Measurements from ENCODE around the gene GPC2.
"Not testable (repeated sequence)": the region's sequence is repeated elsewhere in the genome, so short reads cannot be mapped to it uniquely, and the experiment has no call there.

The GPC2 gene

DNA sequence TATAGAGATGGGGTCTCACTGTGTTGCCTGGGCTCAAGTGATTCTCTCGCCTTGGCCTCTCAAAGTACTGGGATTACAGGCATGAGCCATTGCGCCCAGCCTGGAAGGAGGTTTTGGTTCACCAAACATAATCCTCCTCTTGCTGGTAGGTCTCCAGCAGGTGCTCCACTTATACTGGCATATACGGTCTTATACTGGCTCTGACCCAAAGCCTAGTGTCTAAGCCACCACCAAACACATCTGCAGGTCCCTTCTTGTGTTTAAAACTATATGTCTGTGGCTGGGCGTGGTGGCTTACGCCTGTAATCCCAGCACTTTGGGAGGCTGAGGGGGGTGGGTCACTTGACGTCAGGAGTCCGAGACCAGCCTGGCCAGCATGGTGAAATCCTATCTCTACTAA, 45.1 kb downstream of the GPC2 start:
- no peaks in the 10 kb centered on the region for H3K9me3 ChIP-seq (ENCODE audit: control insufficient read depth, insufficient read depth, low read length)
- H3K4me1 ChIP-seq (ENCODE audit: insufficient read depth, low read length): 0 out of 2 replicates have a peak, but pooled peaks cover 7% of the 10 kb centered on the region
- H3K36me3 ChIP-seq (ENCODE audit: insufficient read depth, low read length): no peaks in the 10 kb centered on the region
- no peak overlapping the region for H3K9ac ChIP-seq (ENCODE audit: low read depth, low read length)

DNA sequence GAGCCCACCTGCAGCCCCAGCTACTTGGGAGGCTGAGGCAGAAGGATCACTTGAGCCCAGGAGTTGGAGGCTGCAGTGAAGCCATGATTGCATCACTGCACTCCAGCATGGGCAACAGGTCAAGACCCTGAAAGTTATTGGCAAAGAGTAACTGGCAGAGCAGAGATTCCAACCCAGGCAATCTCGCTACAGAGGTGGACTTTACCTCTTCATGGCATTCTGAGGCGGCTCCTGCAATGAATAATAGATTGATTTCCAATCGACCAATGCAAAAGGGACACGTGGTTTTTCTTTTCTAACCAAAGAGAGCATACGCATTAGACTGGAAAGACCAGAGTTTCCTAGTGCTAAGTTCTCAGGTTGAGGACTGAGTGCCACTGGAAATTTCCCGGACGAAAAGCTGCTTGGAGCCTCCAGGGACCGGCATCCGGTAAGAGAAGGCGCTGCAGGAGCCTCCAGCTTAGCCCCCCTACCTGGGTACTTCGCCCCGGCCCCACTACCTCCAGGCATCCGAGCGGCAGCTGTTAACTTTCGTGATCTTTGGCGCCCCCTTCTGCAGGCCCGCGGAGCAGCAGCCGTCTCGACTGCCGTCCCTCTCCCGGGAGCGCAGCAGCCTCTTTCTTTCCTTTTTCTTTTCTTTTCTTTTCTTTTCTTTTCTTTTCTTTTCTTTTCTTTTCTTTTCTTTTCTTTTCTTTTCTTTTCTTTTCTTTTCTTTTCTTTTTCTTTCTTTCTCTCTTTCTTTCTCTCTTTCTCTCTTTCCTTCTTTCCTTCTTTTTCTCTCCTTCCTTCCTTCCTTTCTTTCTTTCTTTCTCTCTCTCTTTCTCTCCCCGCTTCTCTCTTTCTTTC, 46.4 kb downstream of the GPC2 start:
- Histone ChIP-seq H3K36me3 (ENCODE audit: insufficient read depth, low read length) (no peaks in the 10 kb centered on the region), H3K4me1 (ENCODE audit: insufficient read depth, low read length) (0 out of 2 replicates have a peak, but pooled peaks cover 7% of the 10 kb centered on the region), H3K9me3 (ENCODE audit: control insufficient read depth, insufficient read depth, low read length) (no peaks in the 10 kb centered on the region), H3K9ac (ENCODE audit: low read depth, low read length) (peak overlapping the region; percentile 14; the same call in 1 of the 2 replicates)

DNA sequence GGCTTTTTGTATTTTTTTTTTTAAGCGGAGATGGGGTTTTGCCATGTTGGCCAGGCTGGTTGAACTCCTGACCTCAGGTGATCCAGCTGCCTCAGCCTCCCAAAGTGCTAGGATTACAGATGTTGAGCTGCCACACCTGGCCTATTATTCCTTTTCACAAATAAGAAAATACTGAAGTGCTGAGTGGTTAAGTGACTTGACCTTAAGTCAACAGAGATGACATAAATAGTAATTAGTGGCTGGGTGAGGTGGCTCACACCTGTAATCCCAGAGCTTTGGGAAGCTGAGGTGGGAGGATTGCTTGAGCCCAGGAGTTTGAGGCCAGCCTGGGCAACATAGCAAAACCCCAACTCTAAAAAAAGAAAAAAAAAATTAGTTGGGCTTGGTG, 47.0 kb downstream of the GPC2 start:
- not testable (repeated sequence) for H3K9ac ChIP-seq (ENCODE audit: low read depth, low read length); H3K4me1 ChIP-seq (ENCODE audit: insufficient read depth, low read length); H3K36me3 ChIP-seq (ENCODE audit: insufficient read depth, low read length); H3K9me3 ChIP-seq (ENCODE audit: control insufficient read depth, insufficient read depth, low read length)

- Histone ChIP-seq H3K36me3 (ENCODE audit: insufficient read depth, low read length) (no peaks in the 10 kb centered on the region), H3K9ac (ENCODE audit: low read depth, low read length) (no peak overlapping the region), H3K9me3 (ENCODE audit: control insufficient read depth, insufficient read depth, low read length) (no peaks in the 10 kb centered on the region), H3K4me1 (ENCODE audit: insufficient read depth, low read length) (0 out of 2 replicates have a peak, but pooled peaks cover 7% of the 10 kb centered on the region)
Measured at GRCh38 chr7:100128637-100128963, 48.6 kb downstream of the GPC2 start.

GRCh38 chr7:100127866-100128636, 49.1 kb downstream of the GPC2 start:
- Histone ChIP-seq H3K4me1 (ENCODE audit: insufficient read depth, low read length) (0 out of 2 replicates have a peak, but pooled peaks cover 7% of the 10 kb centered on the region), H3K9me3 (ENCODE audit: control insufficient read depth, insufficient read depth, low read length) (no peaks in the 10 kb centered on the region), H3K36me3 (ENCODE audit: insufficient read depth, low read length) (no peaks in the 10 kb centered on the region), H3K9ac (ENCODE audit: low read depth, low read length) (peak overlapping the region; percentile 88)

DNA sequence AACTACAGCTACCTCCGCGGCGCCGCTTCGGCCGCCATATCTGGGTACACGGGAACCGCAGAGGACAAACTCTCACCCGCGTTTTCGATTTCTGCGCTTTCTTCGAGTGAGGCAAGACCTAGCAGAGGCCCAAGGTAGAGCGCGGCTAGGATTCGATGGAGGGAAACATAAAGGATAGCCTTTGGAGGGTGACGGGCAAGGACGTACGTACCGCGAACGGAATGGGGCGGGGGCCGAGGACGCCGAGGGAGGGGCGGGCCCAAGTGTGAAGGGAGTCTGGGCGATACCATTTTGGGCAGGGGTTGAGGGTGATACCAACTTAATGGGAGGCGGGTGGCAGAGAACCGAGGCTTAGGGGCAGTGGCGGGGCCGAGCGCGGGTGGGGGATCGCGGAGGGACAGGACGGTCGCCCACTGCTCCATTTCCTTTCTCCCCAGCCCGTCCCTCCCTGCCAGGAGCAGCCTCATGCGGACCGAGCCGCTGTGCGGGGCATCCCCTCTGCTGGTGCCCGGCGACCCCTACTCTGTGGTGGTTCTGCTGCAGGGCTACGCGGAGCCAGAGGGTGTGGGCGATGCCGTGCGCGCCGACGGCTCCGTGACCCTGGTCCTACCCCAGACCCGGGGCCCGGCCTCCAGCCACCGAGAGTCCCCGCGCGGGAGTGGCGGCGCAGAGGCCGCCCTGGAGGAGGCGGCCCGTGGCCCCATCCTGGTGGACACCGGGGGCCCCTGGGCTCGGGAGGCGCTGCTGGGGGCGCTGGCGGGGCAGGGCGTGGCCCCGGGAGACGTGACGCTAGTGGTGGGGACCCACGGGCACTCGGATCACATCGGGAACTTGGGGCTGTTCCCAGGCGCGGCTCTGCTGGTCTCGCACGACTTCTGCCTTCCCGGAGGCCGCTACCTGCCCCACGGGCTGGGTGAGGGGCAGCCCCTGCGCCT, 50.0 kb downstream of the GPC2 start, which contains the start of gene MBLAC1:
MBLAC1 (plus strand) TSS at position 37 of the 935 bp plus-strand sequence; CDS start at position 466, 429 bp downstream.
- Histone ChIP-seq H3K9me3 (ENCODE audit: control insufficient read depth, insufficient read depth, low read length) (no peaks in the 10 kb centered on the region), H3K4me1 (ENCODE audit: insufficient read depth, low read length) (0 out of 2 replicates have a peak, but pooled peaks cover 7% of the 10 kb centered on the region), H3K36me3 (ENCODE audit: insufficient read depth, low read length) (no peaks in the 10 kb centered on the region), H3K9ac (ENCODE audit: low read depth, low read length) (peak within 1 kb of the TSS; percentile 88)

DNA sequence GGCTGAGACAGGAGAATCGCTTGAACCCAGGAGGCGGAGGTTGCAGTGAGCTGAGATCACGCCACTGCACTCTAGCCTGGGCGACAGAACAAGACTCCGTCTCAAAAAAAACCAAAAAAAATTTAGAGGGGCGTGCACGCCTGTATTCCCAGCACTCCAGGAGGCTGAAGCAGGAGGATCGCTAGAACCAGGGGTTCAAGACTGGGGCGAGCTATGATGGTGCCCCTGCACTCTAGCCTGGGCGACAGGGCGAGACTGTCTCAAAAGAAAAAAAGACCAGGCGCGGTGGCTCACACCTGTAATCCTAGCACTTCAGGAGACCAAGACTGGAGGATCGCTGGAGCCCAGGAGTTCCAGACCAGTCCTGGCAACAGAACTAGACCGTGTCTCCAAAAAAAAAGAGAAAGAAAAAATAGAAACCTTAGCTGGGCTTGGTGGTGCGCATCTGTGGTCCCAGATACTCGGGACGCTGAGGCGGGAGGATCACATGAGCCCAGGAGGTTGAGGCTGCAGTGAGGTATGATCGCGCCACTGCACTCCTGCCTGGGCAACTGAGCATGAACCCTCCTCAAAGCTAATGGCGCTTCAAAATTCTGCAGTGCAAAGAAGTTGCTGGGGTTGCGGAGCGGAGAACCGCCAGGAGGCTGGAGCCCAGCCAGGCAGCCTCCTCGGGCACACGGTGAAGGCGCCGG, 50.8 kb downstream of the GPC2 start:
- Histone ChIP-seq H3K36me3 (ENCODE audit: insufficient read depth, low read length) (no peaks in the 10 kb centered on the region), H3K9ac (ENCODE audit: low read depth, low read length) (peak overlapping the region; percentile 88), H3K4me1 (ENCODE audit: insufficient read depth, low read length) (0 out of 2 replicates have a peak, but pooled peaks cover 10% of the 10 kb centered on the region)

DNA sequence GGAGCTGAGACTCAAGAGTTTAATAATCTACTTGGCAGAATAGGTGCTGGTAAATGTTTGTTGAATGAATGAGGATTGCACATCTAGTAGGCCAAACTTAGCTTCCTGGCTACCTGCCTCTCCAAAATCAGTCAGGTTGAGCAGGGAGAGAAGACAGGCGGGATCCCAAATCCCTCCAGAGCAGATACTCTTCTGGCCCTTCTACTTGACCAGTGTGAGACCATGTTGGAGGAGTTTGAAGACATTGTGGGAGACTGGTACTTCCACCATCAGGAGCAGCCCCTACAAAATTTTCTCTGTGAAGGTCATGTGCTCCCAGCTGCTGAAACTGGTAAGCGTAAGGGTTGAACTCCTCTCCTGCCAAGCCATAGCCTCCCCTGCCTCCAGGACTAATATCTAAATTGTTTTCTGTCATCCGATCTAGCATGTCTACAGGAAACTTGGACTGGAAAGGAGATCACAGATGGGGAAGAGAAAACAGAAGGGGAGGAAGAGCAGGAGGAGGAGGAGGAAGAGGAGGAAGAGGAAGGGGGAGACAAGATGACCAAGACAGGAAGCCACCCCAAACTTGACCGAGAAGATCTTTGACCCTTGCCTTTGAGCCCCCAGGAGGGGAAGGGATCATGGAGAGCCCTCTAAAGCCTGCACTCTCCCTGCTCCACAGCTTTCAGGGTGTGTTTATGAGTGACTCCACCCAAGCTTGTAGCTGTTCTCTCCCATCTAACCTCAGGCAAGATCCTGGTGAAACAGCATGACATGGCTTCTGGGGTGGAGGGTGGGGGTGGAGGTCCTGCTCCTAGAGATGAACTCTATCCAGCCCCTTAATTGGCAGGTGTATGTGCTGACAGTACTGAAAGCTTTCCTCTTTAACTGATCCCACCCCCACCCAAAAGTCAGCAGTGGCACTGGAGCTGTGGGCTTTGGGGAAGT, 52.6 kb downstream of the GPC2 start:
- Histone ChIP-seq H3K9ac (ENCODE audit: low read depth, low read length) (no peak overlapping the region), H3K4me1 (ENCODE audit: insufficient read depth, low read length) (peaks cover 15% of the 10 kb centered on the region; the same call in 1 of the 2 replicates), H3K36me3 (ENCODE audit: insufficient read depth, low read length) (no peaks in the 10 kb centered on the region), H3K9me3 (ENCODE audit: control insufficient read depth, insufficient read depth, low read length) (no peaks in the 10 kb centered on the region)

More for the DNA sequence above, 50.8 kb downstream of the GPC2 start:
- no peaks in the 10 kb centered on the region for H3K9me3 ChIP-seq (ENCODE audit: control insufficient read depth, insufficient read depth, low read length)

DNA sequence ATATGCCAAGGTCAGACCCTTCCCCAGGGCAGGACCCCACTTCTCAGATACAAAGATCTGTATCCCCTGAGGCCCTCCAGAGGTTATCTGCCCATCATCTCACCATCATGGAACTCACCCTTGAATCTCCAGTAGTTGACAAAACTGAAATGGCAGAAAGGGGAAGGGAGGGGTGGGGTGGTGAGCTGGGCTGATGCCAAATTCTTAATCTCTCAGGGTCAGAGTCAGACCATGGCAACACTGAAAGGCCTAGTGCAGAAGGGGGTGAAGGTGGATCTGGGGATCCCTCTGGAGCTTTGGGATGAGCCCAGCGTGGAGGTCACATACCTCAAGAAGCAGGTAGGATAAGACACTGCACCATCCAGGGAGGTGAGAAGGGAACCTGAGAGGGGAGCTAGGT, 54.6 kb downstream of the GPC2 start:
- Histone ChIP-seq H3K9ac (ENCODE audit: low read depth, low read length) (no peak overlapping the region), H3K9me3 (ENCODE audit: control insufficient read depth, insufficient read depth, low read length) (no peaks in the 10 kb centered on the region), H3K36me3 (ENCODE audit: insufficient read depth, low read length) (no peaks in the 10 kb centered on the region), H3K4me1 (ENCODE audit: insufficient read depth, low read length) (peaks cover 11% of the 10 kb centered on the region; the same call in 1 of the 2 replicates)

GRCh38 chr7:100122067-100122466, 55.1 kb downstream of the GPC2 start:
- H3K36me3 ChIP-seq (ENCODE audit: insufficient read depth, low read length): no peaks in the 10 kb centered on the region
- no peak overlapping the region for H3K9ac ChIP-seq (ENCODE audit: low read depth, low read length)
- H3K4me1 ChIP-seq (ENCODE audit: insufficient read depth, low read length): peaks cover 11% of the 10 kb centered on the region; the same call in 1 of the 2 replicates
- H3K9me3 ChIP-seq (ENCODE audit: control insufficient read depth, insufficient read depth, low read length): no peaks in the 10 kb centered on the region

DNA sequence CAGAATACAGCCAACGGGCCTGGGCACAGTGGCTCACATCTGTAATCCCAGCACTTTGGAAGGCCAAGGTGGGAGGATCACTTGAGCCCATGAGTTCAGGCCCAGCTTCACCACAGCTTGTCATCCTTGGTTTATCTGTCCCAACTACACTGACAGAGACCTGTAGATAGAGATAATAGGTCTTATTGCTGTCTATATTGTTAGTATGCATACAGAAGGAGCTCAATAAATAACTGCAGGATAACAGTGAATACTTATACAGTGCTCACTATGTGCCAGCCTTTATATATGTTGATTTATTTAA, 56.5 kb downstream of the GPC2 start:
- no peaks in the 10 kb centered on the region for H3K9me3 ChIP-seq (ENCODE audit: control insufficient read depth, insufficient read depth, low read length)
- peaks cover 11% of the 10 kb centered on the region; the same call in 1 of the 2 replicates for H3K4me1 ChIP-seq (ENCODE audit: insufficient read depth, low read length)
- H3K9ac ChIP-seq (ENCODE audit: low read depth, low read length): peak overlapping the region; percentile 73; the same call in 1 of the 2 replicates

DNA sequence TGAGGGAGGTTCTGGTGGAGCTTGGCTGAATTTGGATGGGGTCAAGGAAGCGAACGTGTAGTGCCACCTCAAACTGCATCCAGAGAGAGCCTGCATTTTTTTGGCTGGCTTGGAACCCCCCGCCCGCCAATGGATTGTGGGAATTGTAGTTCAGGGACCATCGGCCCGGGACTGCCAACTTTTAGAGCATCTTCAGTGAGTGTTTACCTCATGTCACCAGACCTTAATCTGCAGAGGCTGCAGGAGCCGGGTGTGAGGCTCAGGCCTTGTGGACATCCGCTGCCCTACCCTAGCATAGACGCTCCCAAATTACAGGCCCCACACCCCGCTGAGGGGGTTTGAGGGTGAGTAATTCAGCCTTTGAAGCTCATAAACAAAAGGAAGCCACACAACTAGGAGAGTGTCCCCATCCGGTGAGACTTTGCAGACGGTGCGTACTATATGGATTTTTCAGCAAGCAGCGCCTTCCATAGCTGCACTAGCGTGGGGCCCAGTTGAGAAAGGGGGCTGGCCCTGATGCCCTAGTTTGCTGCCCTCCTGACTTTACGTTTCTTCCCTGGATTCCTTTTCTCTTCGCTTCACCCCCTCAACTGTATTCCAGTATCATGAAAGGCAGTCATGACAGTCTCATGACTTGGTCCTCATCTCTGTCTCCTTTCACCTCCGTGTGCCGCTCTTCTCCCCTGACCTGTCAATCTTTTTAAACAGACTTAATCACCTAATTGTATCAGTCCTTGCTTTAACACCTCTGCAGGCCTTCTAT, 57.0 kb downstream of the GPC2 start:
- H3K4me1 ChIP-seq (ENCODE audit: insufficient read depth, low read length): peaks cover 11% of the 10 kb centered on the region; the same call in 1 of the 2 replicates
- peak overlapping the region; percentile 73 for H3K9ac ChIP-seq (ENCODE audit: low read depth, low read length)
- no peaks in the 10 kb centered on the region for H3K9me3 ChIP-seq (ENCODE audit: control insufficient read depth, insufficient read depth, low read length)
- H3K36me3 ChIP-seq (ENCODE audit: insufficient read depth, low read length): no peaks in the 10 kb centered on the region

More for the DNA sequence above, 56.5 kb downstream of the GPC2 start:
- no peaks in the 10 kb centered on the region for H3K36me3 ChIP-seq (ENCODE audit: insufficient read depth, low read length)
